Measurements from ENCODE around the gene STAB2.

The STAB2 gene

DNA sequence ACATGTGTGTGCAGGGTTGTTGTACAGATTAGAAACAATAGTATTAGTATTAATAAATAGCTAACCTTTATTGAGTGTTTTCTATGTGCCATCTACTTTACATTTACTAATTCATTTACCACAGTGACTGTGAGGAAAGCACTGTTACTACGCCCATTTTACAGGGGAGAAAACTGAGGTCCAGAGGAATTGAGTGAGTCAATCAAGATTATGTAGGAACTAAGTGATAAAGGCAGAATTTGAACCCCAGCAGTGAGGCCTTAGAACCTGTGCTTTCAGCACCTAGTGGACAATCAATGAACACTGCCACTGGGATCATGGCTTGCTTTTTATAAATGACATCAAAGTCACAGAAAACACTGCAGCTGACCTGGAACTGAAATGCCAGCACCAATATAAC, 225.7 kb downstream of the STAB2 start:
- DNase-seq: no peak

DNA sequence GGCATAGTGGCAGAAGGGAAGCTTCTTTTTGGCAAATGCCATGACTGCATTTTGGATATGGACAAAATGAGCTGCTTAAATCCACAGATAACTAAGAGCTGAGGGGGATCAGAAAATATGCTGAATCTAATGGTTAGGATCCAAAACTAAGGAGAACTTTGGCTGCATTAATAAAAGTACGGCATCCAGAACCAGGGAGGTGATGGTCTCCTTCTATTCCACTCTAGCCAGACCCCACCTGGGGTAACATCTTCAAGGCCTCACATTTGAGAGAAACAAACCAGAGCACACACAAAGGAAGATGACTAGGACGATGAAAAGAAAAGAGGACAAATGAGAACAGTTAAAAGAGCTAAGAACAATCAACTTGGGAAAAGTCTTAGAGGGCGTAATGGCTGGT, 226.4 kb downstream of the STAB2 start:
- no peak for DNase-seq

DNA sequence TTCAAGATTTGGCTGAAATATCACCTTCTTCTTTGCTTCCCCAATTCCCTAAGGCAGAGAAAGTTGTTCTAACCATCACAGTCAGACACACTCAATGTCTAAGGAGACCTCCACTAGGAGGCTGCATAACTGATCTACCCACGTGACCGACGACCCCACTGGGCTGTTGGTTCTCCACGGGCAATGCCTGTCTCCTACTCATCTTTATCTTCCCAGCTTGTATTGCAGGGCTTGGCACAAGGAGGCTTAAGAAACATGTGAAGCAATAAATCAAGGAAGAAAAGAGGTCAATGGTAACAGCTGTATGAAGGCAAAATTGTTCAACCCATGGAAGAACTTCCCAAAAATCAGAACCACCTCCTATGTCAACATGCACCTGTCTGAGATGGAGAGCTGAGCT, 226.9 kb downstream of the STAB2 start:
- no peak for DNase-seq

GRCh38 chr12:103814436-103814835, 227.4 kb downstream of the STAB2 start:
- DNase-seq: no peak
